Neuronal stem cell (in vitro differentiated cells): Measurements from ENCODE around the gene RAB11FIP4.

ENCODE experiments used
- DNase-seq: peaks from one replicate; pipeline ENCODE4 v3.0.0-alpha.2; 2013; ENCODE audit warnings: low spot score
- H2AFZ ChIP-seq: one replicate; pipeline ENCODE4 v1.6.1; 2013; ENCODE audit warnings: mild to moderate bottlenecking, low read length, inconsistent platforms
- H2AK5ac ChIP-seq: 2 replicates; pipeline ENCODE4 v1.6.1; 2013; ENCODE audit warnings: low read depth, mild to moderate bottlenecking, inconsistent platforms, low read length, moderate library complexity, mixed read lengths
- H2BK120ac ChIP-seq: 2 replicates; pipeline ENCODE4 v1.6.1; 2013; ENCODE audit warnings: low read depth, mild to moderate bottlenecking, inconsistent platforms, low read length, moderate library complexity, mixed read lengths
- H2BK12ac ChIP-seq: one replicate; pipeline ENCODE4 v1.6.1; 2013; ENCODE audit warnings: low read length, inconsistent platforms
- H2BK15ac ChIP-seq: 2 replicates; pipeline ENCODE4 v1.6.1; 2013; ENCODE audit warnings: mild to moderate bottlenecking, low read length, inconsistent platforms, mixed read lengths
- H2BK5ac ChIP-seq: one replicate; pipeline ENCODE4 v1.6.1; 2013; ENCODE audit warnings: inconsistent platforms, mild to moderate bottlenecking, low read length, moderate library complexity
- H3K14ac ChIP-seq: one replicate; pipeline ENCODE4 v1.6.1; 2013; ENCODE audit warnings: low read length, inconsistent platforms
- H3K18ac ChIP-seq: 2 replicates; pipeline ENCODE4 v1.6.1; 2013; ENCODE audit warnings: low read length, inconsistent platforms
- H3K23ac ChIP-seq: 2 replicates; pipeline ENCODE4 v1.6.1; 2013; ENCODE audit warnings: low read depth, mild to moderate bottlenecking, mixed read lengths, low read length, inconsistent platforms; ENCODE audit not compliant: poor library complexity
- H3K27ac ChIP-seq: replicated peaks from 3 replicates; pipeline ENCODE4 v1.5.1; 2013; ENCODE audit warnings: low read length, inconsistent platforms
- H3K27me3 ChIP-seq, 3 experiments: 2 replicates each; pipeline ENCODE4 v1.6.1; 2013; ENCODE audit warnings: low read length in 3 of 3, mild to moderate bottlenecking in 2 of 3, inconsistent platforms in 1 of 3, low read depth in 1 of 3, mixed read lengths in 1 of 3, moderate library complexity in 1 of 3; ENCODE audit not compliant: control insufficient read depth in 3 of 3, insufficient read depth in 3 of 3
- H3K36me3 ChIP-seq, 2 donors: replicated peaks in 1 of 2; 2 replicates each; pipeline ENCODE4 v1.6.1; 2013; ENCODE audit warnings: low read length in 2 of 2; ENCODE audit not compliant: control insufficient read depth in 2 of 2, insufficient read depth in 2 of 2
- H3K4ac ChIP-seq: 2 replicates; pipeline ENCODE4 v1.6.1; 2013; ENCODE audit warnings: inconsistent platforms, mild to moderate bottlenecking, low read length, moderate library complexity
- H3K4me1 ChIP-seq, 2 donors: 1 replicate in 1 of 2; 2 replicates in 1 of 2; pipeline ENCODE4 v1.6.1; 2013; ENCODE audit warnings: low read length in 2 of 2, low read depth in 1 of 2; ENCODE audit not compliant: control insufficient read depth in 2 of 2, insufficient read depth in 1 of 2
- H3K4me2 ChIP-seq: one replicate; pipeline ENCODE4 v1.6.1; 2013; ENCODE audit warnings: mild to moderate bottlenecking, low read length, inconsistent platforms; ENCODE audit not compliant: insufficient read depth, poor library complexity, severe bottlenecking
- H3K4me3 ChIP-seq, 2 donors: 2 replicates each; pipeline ENCODE4 v1.5.1; 2013; ENCODE audit warnings: low read length in 2 of 2, mild to moderate bottlenecking in 2 of 2, inconsistent platforms in 1 of 2, moderate library complexity in 1 of 2
- H3K79me1 ChIP-seq: one replicate; pipeline ENCODE4 v1.6.1; 2013; ENCODE audit warnings: low read depth, mild to moderate bottlenecking, inconsistent platforms, low read length, moderate library complexity
- H3K9ac ChIP-seq: one replicate; pipeline ENCODE4 v1.6.1; 2013; ENCODE audit warnings: mild to moderate bottlenecking, low read depth, low read length, inconsistent platforms; ENCODE audit not compliant: poor library complexity
- H3K9me3 ChIP-seq, 2 donors: replicated peaks in 1 of 2; 2 replicates each; pipeline versions ENCODE3 to v1.6.1; 2013; ENCODE audit warnings: low read length in 2 of 2, mild to moderate bottlenecking in 2 of 2, inconsistent platforms in 1 of 2, low read depth in 1 of 2, mixed read lengths in 1 of 2, moderate library complexity in 1 of 2; ENCODE audit not compliant: control insufficient read depth in 2 of 2, insufficient read depth in 1 of 2
- H4K8ac ChIP-seq: one replicate; pipeline ENCODE4 v1.6.1; 2013; ENCODE audit warnings: low read depth, mild to moderate bottlenecking, inconsistent platforms, low read length, moderate library complexity
- H4K91ac ChIP-seq: one replicate; pipeline ENCODE4 v1.6.1; 2013; ENCODE audit warnings: low read length, low read depth, mild to moderate bottlenecking, inconsistent platforms; ENCODE audit not compliant: poor library complexity
- WGBS, 2 donors: extraction: QIAGEN DNeasy Blood & Tissue Kit; methylation state at CpG; one replicate each; pipeline ENCODE4 v1.1.7; 2013; ENCODE audit warnings: missing lambda C conversion rate in 2 of 2, mixed read lengths in 1 of 2; ENCODE audit not compliant: insufficient read length in 2 of 2, insufficient replicate concordance in 1 of 2; ENCODE audit errors: extremely low coverage in 2 of 2; 5-methylcytosine and 5-hydroxymethylcytosine counted together

The RAB11FIP4 gene

DNA sequence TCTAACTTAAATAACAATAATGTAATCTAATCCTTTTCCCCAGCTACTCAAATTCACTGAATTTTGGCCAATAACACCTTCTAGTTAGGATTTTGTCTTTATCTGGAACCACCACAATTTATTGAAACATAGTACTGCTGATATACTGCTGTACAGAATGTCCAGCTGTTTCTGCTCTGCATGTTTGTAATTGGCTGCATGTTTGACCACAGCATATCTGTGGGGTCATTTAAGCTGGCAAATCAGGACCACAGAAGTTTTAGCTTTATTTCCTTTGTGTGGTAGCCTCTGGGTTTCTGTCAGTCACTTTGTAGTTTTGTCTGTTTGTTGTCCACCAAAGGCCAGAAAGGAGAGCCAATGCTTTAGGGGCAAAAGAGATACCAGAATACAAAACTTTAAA, 22.2 kb upstream of the RAB11FIP4 start:
- Histone ChIP-seq H4K8ac (no peak overlapping the region), H3K9me3 (no peaks in the 10 kb centered on the region), H2AK5ac (no peak overlapping the region), H3K4me1 (no peaks in the 10 kb centered on the region), H3K4me3 (no peak overlapping the region), H2AFZ (no peak overlapping the region), H4K91ac (no peak overlapping the region), H2BK12ac (no peak overlapping the region), H2BK15ac (no peak overlapping the region), H2BK5ac (no peak overlapping the region), H2BK120ac (no peak overlapping the region), H3K9ac (no peak overlapping the region), H3K23ac (no peak overlapping the region), H3K27me3 (no peaks in the 10 kb centered on the region), H3K4ac (no peak overlapping the region), H3K27ac (no peak overlapping the region), H3K36me3 (peaks cover 5 to 72% of the 10 kb centered on the region in 2 donors), H3K79me1 (no peaks in the 10 kb centered on the region), H3K18ac (no peak overlapping the region), H3K14ac (no peak overlapping the region), H3K4me2 (no peak overlapping the region)
- no peak for DNase-seq

DNA sequence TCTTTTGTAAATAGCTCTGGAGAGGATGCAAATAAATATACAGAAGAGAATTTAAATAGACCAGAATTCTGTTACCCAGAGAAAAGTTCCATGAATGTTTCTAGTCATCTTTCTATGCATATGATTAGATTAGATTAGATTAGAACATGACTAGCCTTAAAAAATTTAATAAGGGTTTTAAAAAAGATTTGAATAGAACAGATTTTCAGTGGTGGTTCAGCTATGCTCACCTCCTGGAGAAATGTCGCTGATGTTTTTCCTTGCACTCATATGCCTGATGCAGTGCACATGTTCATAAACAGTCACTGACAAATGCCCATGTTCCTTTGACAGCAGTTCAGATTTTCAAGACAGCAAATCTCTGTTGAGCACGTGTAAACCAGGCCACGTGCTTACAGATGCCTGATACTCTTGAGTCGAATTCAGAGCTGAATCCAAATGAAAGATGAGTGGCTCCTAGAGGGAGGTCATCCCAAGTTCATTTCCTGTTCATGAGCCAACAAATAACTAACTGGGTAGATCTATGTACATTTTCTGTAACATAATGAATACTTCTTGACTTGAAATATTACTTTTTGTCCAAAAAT, 19.9 kb upstream of the RAB11FIP4 start:
- no CpG with 5 or more reads among the region's 4 CpGs for WGBS, 2 donors
- Histone ChIP-seq H2BK5ac (no peak overlapping the region), H2BK15ac (no peak overlapping the region), H2AK5ac (no peak overlapping the region), H3K27me3 (no peaks in the 10 kb centered on the region), H3K14ac (no peak overlapping the region), H3K9ac (no peak overlapping the region), H3K79me1 (no peaks in the 10 kb centered on the region), H2BK120ac (no peak overlapping the region), H3K4ac (no peak overlapping the region), H4K8ac (no peak overlapping the region), H3K18ac (no peak overlapping the region), H3K36me3 (peaks cover 5 to 81% of the 10 kb centered on the region in 2 donors), H3K4me1 (no peaks in the 10 kb centered on the region), H4K91ac (no peak overlapping the region), H3K23ac (no peak overlapping the region), H2BK12ac (no peak overlapping the region), H3K4me3 (no peak overlapping the region), H3K9me3 (no peaks in the 10 kb centered on the region), H3K27ac (no peak overlapping the region), H2AFZ (no peak overlapping the region), H3K4me2 (no peak overlapping the region)
- DNase-seq = no peak

DNA sequence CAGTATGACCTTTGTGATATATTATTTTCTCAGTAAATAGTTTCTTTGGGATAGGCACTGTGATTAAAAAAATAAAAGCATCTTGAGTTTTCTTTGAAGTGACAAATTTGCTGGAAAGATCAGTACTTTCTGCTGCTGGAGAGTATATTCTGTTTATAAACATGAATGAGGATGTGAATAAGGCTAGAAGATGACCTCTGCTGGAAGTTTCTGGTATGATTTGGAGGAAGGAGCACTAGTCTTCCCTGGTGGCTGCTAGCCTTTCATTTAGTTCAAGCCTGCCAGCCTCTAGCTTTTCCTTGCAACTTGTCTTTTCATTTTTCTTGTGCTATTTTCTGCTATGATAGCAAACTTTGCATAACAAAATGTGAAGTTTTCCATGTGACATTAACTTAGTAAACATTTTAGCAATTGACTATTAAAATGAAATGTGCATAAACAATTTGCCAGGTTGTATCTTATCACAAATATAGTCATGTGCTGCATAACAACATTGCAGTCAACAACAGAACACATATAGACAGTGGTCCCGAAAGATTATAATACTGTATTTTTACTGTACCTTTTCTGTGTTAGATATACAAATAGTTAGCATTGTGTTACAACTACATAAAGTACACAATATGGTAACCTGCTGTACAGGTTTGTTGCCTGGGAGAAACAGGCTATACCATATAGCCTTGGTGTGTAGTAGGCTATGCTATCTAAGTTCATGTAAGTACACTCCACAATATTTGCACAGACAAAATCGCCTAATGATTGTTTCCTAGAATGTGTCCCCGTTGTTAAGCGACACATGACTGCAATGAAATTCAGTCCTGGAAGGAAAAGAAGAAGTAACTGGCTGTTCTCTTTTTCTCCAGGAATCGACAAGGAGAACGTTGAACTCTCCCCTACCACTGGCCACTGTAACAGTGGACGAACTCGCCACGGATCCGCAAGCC, 18.1 kb upstream of the RAB11FIP4 start:
- Histone ChIP-seq H3K36me3 (peaks cover 7 to 85% of the 10 kb centered on the region in 2 donors), H3K27ac (no peak overlapping the region), H2BK120ac (no peak overlapping the region), H3K23ac (no peak overlapping the region), H2AFZ (no peak overlapping the region), H3K27me3 (no peaks in the 10 kb centered on the region), H3K9ac (no peak overlapping the region), H3K4me2 (no peak overlapping the region), H2BK12ac (no peak overlapping the region), H3K4me1 (peaks cover 0 to under 1% of the 10 kb centered on the region in 2 donors), H3K14ac (no peak overlapping the region), H2BK15ac (no peak overlapping the region), H3K79me1 (no peaks in the 10 kb centered on the region), H3K4me3 (no peak overlapping the region), H3K18ac (no peak overlapping the region), H2BK5ac (no peak overlapping the region), H4K91ac (no peak overlapping the region), H4K8ac (no peak overlapping the region), H3K9me3 (no peaks in the 10 kb centered on the region), H2AK5ac (no peak overlapping the region), H3K4ac (no peak overlapping the region)
- WGBS, 2 donors = no CpG with 5 or more reads among the region's 10 CpGs
- no peak for DNase-seq

DNA sequence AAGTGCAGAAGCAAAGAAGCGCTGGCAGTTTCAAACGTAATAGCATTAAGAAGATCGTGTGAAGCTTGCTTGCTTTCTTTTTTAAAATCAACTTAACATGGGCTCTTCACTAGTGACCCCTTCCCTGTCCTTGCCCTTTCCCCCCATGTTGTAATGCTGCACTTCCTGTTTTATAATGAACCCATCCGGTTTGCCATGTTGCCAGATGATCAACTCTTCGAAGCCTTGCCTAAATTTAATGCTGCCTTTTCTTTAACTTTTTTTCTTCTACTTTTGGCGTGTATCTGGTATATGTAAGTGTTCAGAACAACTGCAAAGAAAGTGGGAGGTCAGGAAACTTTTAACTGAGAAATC, 17.4 kb upstream of the RAB11FIP4 start:
- no peak overlapping the region for H2AFZ ChIP-seq
- WGBS, 2 donors = no CpG with 5 or more reads among the region's 6 CpGs

More for the DNA sequence above, 17.4 kb upstream of the RAB11FIP4 start:
- Histone ChIP-seq H3K36me3 (peaks cover 7 to 85% of the 10 kb centered on the region in 2 donors), H4K8ac (no peak overlapping the region), H3K4me3 (no peak overlapping the region), H4K91ac (no peak overlapping the region), H3K23ac (no peak overlapping the region), H3K9ac (no peak overlapping the region), H3K14ac (no peak overlapping the region), H3K27ac (no peak overlapping the region), H3K79me1 (no peaks in the 10 kb centered on the region), H3K18ac (no peak overlapping the region), H3K4me2 (no peak overlapping the region), H3K4ac (no peak overlapping the region), H3K9me3 (no peaks in the 10 kb centered on the region), H3K4me1 (peaks cover 0 to 2% of the 10 kb centered on the region in 2 donors), H2BK12ac (no peak overlapping the region), H2BK120ac (no peak overlapping the region), H2BK5ac (no peak overlapping the region), H3K27me3 (no peaks in the 10 kb centered on the region), H2AK5ac (no peak overlapping the region), H2BK15ac (no peak overlapping the region)
- DNase-seq = no peak
